GM12801 (cell line): ENCODE data around the gene CPLX3.

ENCODE experiments used
- TF ChIP-seq, protein P1 (sequence below): IDR thresholded peaks from one replicate; pipeline ENCODE4 v1.5.1; 2011; ENCODE audit warnings: control low read depth; ENCODE audit not compliant: insufficient read length; ENCODE audit errors: extremely low read depth

The CPLX3 gene

DNA sequence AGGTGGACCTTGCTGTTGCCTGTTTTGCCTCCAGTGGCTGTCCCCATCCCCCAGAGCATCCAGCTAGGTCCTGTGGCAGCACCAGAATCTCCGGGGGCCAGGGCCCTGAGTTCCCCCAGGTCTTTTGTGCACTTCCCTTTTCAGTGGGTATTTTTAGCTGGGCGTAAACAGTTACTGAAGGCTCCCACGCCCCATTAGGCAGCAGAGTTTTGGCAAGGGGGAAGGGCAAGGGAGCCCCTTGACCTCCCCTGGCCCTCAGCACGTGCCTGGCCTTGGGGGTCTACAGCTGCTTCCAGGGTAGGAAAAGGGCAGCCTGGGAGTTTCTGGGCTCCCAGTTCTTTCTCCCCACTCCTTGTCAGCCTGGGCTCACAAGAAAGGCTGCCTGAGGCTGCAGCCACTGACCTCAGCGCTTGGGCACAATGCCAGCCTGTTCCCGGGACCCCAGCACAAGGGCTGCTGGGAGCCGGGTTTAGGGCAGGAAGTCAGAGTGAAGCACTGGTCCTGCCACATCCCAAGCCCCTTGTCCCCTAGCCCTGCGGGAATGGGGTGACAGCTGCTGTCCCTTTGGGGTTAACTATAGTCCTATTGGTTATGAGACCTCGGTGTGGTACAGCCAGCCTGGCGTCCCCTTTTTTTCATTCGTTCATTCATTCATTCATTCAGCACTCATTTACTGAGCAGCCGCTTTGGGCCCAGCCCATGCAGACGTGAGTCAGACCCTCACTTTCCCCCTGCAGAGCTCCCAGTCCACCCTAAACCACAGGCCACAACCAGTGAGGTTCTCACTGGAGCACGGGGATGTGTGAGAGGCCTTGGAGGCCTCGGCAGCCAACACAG, 36.1 kb upstream of the CPLX3 start:
- TF ChIP-seq, protein P1, sequence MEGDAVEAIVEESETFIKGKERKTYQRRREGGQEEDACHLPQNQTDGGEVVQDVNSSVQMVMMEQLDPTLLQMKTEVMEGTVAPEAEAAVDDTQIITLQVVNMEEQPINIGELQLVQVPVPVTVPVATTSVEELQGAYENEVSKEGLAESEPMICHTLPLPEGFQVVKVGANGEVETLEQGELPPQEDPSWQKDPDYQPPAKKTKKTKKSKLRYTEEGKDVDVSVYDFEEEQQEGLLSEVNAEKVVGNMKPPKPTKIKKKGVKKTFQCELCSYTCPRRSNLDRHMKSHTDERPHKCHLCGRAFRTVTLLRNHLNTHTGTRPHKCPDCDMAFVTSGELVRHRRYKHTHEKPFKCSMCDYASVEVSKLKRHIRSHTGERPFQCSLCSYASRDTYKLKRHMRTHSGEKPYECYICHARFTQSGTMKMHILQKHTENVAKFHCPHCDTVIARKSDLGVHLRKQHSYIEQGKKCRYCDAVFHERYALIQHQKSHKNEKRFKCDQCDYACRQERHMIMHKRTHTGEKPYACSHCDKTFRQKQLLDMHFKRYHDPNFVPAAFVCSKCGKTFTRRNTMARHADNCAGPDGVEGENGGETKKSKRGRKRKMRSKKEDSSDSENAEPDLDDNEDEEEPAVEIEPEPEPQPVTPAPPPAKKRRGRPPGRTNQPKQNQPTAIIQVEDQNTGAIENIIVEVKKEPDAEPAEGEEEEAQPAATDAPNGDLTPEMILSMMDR: no peak

DNA sequence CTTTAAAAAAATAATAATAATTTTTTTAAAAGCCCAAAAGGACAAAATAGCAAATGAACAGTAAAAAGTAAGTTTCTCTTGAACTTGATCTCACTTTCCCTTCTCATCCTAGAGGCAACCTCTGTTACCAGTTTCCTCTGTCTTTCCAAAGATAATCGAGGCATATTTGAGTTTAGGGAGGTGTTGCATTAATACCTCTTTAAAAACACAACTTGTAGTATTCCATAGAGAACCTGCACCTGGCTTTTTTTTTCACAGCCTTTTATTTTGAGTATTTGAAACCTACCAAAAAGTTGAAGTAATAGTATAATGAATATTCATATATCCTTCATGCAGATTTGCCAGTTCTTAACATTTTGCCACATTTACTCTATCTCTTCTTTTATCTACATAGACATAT, 35.4 kb upstream of the CPLX3 start:
- TF ChIP-seq, protein P1: no peak

DNA sequence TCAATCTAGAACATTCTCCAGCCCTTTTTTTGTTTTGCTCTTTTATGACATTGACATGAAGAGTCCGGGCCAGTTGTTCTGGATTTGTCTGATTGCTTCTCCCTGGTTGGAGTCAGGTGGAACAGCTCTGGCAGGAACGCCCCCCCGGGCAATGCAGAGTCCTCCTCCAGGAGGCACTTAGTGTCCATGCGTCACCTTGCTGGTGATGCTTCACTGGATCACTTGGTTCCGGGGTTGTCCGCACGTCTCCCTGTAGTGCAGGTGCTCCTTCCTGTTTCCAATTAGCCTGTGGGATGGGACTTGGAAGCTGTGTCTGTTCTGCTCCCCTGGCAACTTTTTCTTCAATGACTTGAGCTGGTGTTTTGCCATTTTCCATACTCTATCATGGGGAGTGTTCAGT, 34.8 kb upstream of the CPLX3 start:
- TF ChIP-seq, protein P1: no peak

DNA sequence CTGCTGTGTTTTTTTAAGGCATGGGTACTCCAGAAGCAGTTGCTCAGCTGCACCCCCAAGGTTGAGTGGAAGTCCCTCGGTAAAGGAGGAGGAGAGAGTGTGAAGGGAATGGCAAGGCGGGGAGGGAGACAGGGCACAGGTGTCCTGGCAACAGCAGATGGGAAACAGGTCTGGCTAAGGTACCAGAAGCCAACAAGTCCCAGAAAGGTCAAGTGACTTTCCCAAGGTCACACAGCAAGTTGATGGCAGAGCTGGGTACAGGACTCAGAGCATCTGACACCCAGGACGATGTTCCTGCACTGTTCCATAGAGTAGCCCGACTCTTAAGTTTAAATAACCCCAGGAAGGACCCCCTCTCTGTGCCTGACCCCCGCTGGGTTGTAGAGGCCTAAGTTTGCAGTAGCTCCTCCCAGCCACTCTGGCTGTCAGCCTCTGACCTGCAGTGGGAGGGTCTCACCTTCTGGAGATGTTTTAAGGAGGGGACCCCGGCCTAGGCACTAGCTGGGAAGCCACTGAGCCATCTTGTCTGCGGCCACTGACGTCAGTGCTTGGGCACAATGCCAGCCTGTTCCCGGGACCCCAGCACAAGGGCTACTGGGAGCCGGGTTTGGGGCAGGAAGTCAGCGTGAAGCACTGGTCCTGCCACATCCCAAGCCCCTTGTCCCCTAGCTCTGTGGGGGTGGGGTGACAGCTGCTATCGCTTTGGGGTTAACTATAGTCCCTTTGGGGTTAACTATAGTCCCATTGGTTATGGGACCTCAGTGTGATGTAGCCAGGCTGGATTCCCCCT, 34.0 kb upstream of the CPLX3 start:
- TF ChIP-seq, protein P1: no peak

DNA sequence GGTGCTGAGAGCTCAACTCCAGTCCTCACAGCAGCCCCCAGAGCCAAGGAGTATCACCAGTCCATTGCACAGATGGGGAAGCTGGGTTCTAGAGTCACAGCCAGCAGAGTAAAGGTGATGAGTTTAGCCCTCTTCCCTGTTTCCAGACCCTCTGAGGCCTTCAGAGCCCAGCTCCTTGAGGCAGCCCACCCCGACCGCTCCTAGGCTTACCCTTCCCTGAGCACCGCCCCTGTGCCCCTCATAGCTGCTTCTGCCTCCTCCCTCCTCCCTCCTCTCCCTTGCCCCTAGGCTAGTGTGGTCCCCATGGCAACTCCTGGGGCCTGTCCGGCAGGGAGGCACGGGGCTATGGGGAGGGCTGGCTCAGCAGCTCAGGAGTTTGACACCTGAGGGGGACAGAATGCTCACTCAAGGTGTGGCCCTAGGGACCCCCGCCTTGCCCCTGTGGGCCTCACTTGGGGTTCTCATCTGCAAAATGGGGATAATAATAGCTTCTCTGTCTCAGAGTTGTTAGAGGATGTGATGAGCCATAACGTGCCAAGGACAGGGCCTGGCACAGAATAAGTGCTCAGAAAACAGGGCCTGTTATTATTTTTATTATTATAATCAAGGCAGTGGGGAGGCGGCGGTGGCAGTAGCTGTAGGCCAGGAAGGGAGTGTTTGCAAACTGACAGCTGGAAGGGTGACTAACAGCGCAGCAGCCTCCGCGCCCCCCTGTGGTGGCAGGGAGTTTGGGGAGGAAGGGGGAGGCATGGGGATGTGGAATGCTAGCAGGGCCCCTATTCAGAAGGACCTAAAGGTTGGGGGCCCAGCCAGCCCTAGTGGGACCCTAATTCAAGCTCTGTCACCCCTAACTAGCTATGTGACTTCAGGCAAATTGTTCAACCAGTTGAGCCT, 33.0 kb upstream of the CPLX3 start:
- TF ChIP-seq, protein P1: no peak

DNA sequence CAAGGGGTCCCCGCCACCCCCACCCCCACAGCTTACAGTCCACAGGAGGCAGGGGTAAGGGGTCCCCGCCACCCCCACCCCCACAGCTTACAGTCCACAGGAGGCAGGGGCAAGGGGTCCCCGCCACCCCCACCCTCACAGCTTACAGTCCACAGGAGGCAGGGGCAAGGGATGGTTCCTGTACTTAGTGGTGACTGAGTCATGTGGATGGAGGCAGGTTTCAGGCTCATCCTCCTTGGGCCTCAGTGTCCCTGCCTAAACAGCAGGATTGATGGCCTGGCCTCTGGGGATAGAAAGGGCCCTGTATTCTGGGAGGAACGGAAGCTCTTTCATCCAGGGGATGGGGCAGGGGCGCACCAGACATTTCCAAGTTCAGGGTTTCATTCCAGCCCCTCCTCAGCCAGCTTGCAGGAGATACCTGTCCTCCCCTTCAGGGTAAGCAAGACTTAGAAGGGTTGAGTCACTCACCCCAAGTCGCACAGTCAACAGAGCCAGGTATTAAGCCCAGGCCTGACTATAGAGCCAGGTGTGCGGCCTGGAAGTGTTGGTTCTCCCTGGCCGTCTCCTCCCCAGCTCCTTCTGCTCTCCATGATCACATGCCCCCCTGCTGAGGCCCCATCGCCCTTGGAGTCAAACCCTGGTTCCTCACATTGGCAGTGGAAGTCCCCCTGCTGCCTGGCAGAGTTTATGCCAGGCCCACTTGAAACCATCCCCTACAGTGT, 32.0 kb upstream of the CPLX3 start:
- TF ChIP-seq, protein P1: no peak
